GM12878 (cell line): Measurements from ENCODE around the gene ADCY9. TPM values are rescaled to one million over a fixed set of nuclear protein-coding genes. Genes with fewer than 3 reads are reported as not detected.

Experiments used
- ATAC-seq: fragments of 200-7000 bp; cut with Tn5 transposase; 3 replicates; pipeline ENCODE4 v1.9.1; 2020; ENCODE audit warnings: mild to moderate bottlenecking, moderate library complexity
- BruUV-seq: library from RNA; stranded (reverse); fragments of 400-500 nt; replicated peaks from 2 replicates; lab custom pipeline; 2021; lab: Mats Ljungman, UMichigan
- CTCF ChIA-PET: fragments of 300-600 bp; sonication (Branson Sonifier 250); formaldehyde crosslinking; extraction: SDS; loops from one replicate; lab custom pipeline; 2021; ENCODE audit warnings: inconsistent platforms; lab: Yijun Ruan, JAX
- POLR2A ChIA-PET: fragments of 350-600 bp; formaldehyde crosslinking; extraction: SDS; loops from one replicate; lab custom pipeline; 2021; ENCODE audit warnings: inconsistent platforms; lab: Charles Lee
- RAD21 ChIA-PET: fragments of 300-600 bp; sonication (Branson Sonifier 250); formaldehyde crosslinking; loops from one replicate; lab custom pipeline; 2023; ENCODE audit warnings: antibody characterized with exemption; ENCODE audit not compliant: unreplicated experiment; lab: Charles Lee
- SMC1A ChIA-PET: fragments of 300-600 bp; sonication (Branson Sonifier 250); formaldehyde crosslinking; loops from one replicate; lab custom pipeline; 2023; ENCODE audit not compliant: unreplicated experiment, uncharacterized antibody; lab: Charles Lee
- DNase-seq: peaks from one replicate; pipeline ENCODE4 v3.0.0-alpha.2; 2011; ENCODE audit warnings: low read depth, low spot score
- FAIRE-seq: peaks from 3 replicates; lab custom pipeline; 2011; peaks lifted over from hg19 to GRCh38; lab: Jason Lieb, UNC
- H2AFZ ChIP-seq: 2 replicates; pipeline ENCODE4 v1.6.0; 2011; ENCODE audit warnings: low read depth, low read length, control low read depth; ENCODE audit not compliant: control insufficient read depth
- H3K27ac ChIP-seq: 2 replicates; pipeline ENCODE4 v1.5.1; 2011; ENCODE audit warnings: control low read depth; ENCODE audit not compliant: control insufficient read depth, insufficient read depth
- H3K27me3 ChIP-seq, 2 experiments: replicated peaks in 1 of 2; 2 replicates each; pipeline versions ENCODE4 v1.6.0 to v1.6.1; 2011; ENCODE audit warnings: low read length in 1 of 2; ENCODE audit not compliant: control insufficient read depth in 2 of 2, insufficient read depth in 2 of 2
- H3K36me3 ChIP-seq, 2 experiments: 2 replicates each; pipeline ENCODE4 v1.5.1; 2011; ENCODE audit warnings: low read length in 1 of 2; ENCODE audit not compliant: control insufficient read depth in 2 of 2, insufficient read depth in 2 of 2
- H3K4me1 ChIP-seq: 2 replicates; pipeline ENCODE4 v1.6.1; 2011; ENCODE audit warnings: mild to moderate bottlenecking, low read length, moderate library complexity, mixed read lengths; ENCODE audit not compliant: control insufficient read depth, insufficient read depth
- H3K4me2 ChIP-seq: 2 replicates; pipeline ENCODE4 v1.6.0; 2011; ENCODE audit warnings: control low read depth; ENCODE audit not compliant: control insufficient read depth, insufficient read depth
- H3K4me3 ChIP-seq: fragments of 200-600 bp; sonication (generic); 2 replicates; pipeline ENCODE4 v1.5.1; 2016
- H3K79me2 ChIP-seq: 2 replicates; pipeline ENCODE4 v1.6.0; 2011; ENCODE audit warnings: low read length; ENCODE audit not compliant: control insufficient read depth, insufficient read depth
- H3K9ac ChIP-seq: 2 replicates; pipeline ENCODE4 v1.8.0; 2011; ENCODE audit warnings: low read length, control low read depth, mixed read lengths; ENCODE audit not compliant: control insufficient read depth, insufficient read depth
- H3K9me3 ChIP-seq: replicated peaks from 3 replicates; pipeline ENCODE4 v1.5.1; 2011; ENCODE audit warnings: mild to moderate bottlenecking, low read length; ENCODE audit not compliant: control insufficient read depth, insufficient read depth
- H4K20me1 ChIP-seq: 2 replicates; pipeline ENCODE4 v1.6.0; 2011; ENCODE audit not compliant: control insufficient read depth, insufficient read depth
- BMI1 ChIP-seq: fragments of 450-650 bp; IDR thresholded peaks from 2 replicates; pipeline ENCODE4 v1.6.1; 2016; ENCODE audit warnings: mild to moderate bottlenecking, moderate library complexity, borderline replicate concordance
- CHD4 ChIP-seq: fragments of 200-600 bp; sonication (generic); IDR thresholded peaks from 2 replicates; pipeline ENCODE4 v1.6.1; 2016; ENCODE audit warnings: mild to moderate bottlenecking
- FOXM1 ChIP-seq: IDR thresholded peaks from 2 replicates; pipeline ENCODE4 v1.6.1; 2012; ENCODE audit warnings: low read depth, mild to moderate bottlenecking, inconsistent platforms, low read length, moderate library complexity
- JUNB ChIP-seq: IDR thresholded peaks from 2 replicates; pipeline ENCODE4 v1.6.1; 2016; ENCODE audit warnings: antibody characterized with exemption, mild to moderate bottlenecking
- LARP7 ChIP-seq: fragments of 450-650 bp; IDR thresholded peaks from 2 replicates; pipeline ENCODE4 v1.6.1; 2017; ENCODE audit warnings: mild to moderate bottlenecking
- POLR2AphosphoS2 ChIP-seq: IDR thresholded peaks from 2 replicates; pipeline ENCODE4 v1.6.1; 2011; ENCODE audit warnings: low read depth, mild to moderate bottlenecking, low read length, improper control_type of control experiment, moderate library complexity
- RCOR1 ChIP-seq: conservative IDR thresholded peaks from 2 replicates; pipeline ENCODE4 v1.6.1; 2012; ENCODE audit warnings: low read depth, low read length, improper control_type of control experiment
- SIN3A ChIP-seq: IDR thresholded peaks from 2 replicates; pipeline ENCODE4 v1.6.1; 2012; ENCODE audit warnings: low read depth, low read length, improper control_type of control experiment
- SMARCA5 ChIP-seq: fragments of 450-650 bp; IDR thresholded peaks from 2 replicates; pipeline ENCODE4 v1.6.1; 2017; ENCODE audit warnings: mild to moderate bottlenecking
- TBL1XR1 ChIP-seq: IDR thresholded peaks from 2 replicates; pipeline ENCODE4 v1.6.1; 2012; ENCODE audit warnings: low read depth, low read length, improper control_type of control experiment
- TCF3 ChIP-seq: IDR thresholded peaks from 2 replicates; pipeline ENCODE4 v1.6.1; 2012; ENCODE audit warnings: low read depth, mild to moderate bottlenecking, low read length, borderline replicate concordance; ENCODE audit not compliant: insufficient read depth
- ZNF274 ChIP-seq: IDR thresholded peaks from one replicate; pipeline ENCODE4 v1.8.0; 2011; ENCODE audit not compliant: insufficient read length, insufficient read depth
- ZNF622 ChIP-seq: fragments of 450-650 bp; IDR thresholded peaks from 2 replicates; pipeline ENCODE4 v1.6.1; 2017; ENCODE audit warnings: mild to moderate bottlenecking, inconsistent platforms
- WGBS: methylation state at CpG from one replicate; pipeline ENCODE4 v1.1.6; 2016; ENCODE audit warnings: low lambda C conversion rate; ENCODE audit not compliant: insufficient replicate concordance, insufficient coverage; ENCODE audit errors: missing lambda C conversion rate; 5-methylcytosine and 5-hydroxymethylcytosine counted together
- in situ Hi-C: fragments of 300-500 bp; cut with MboI; formaldehyde crosslinking; loops from 9 replicates; pipeline ENCODE4 v1.14.3; 2018; ENCODE audit warnings: mixed read lengths
- intact Hi-C: fragments of 100-400 bp; cut with micrococcal nuclease; formaldehyde crosslinking; loops from one replicate; pipeline ENCODE4 v1.14.2; 2022; ENCODE audit not compliant: unreplicated experiment
- polyA plus RNA-seq, 11 experiments: library from polyadenylated mRNA; depleted of rRNA in 4 of 11; unstranded in 6 of 11; stranded (reverse) in 5 of 11; fragments of >200 nt; fragmentation: Nextera tagmentation in 4 of 11; fragmentation: Illumina TruSeq in 1 of 11; extraction: Ambion mirVana in 4 of 11; extraction: Trizol in 1 of 11; gene quantifications; 1 replicate in 1 of 11; 2 replicates in 10 of 11; pipeline versions ENCODE4 v1.2.1 to v1.2.3, GENCODE V29; 2011 to 2016; ENCODE audit warnings: inconsistent platforms in 2 of 11, missing spikeins in 2 of 11, low read depth in 1 of 11
- total RNA-seq, 4 experiments: library from RNA; depleted of rRNA in 3 of 4; stranded (reverse); fragments of >200 nt in 3 of 4; fragmentation: Illumina TruSeq in 1 of 4; extraction: Trizol in 1 of 4; gene quantifications; 2 replicates each; pipeline versions ENCODE4 v1.2.1 to v1.2.3, GENCODE V29; 2013 to 2021
- TF ChIP-seq, protein P1 (sequence below): IDR thresholded peaks from 2 replicates; pipeline ENCODE4 v1.6.1; 2012; ENCODE audit warnings: low read depth, low read length, improper control_type of control experiment
- TF ChIP-seq, protein P2 (sequence below): fragments of 450-650 bp; IDR thresholded peaks from 2 replicates; pipeline ENCODE4 v1.6.1; 2017; ENCODE audit warnings: borderline replicate concordance
- TF ChIP-seq, protein P3 (sequence below): fragments of 450-650 bp; IDR thresholded peaks from 2 replicates; pipeline ENCODE4 v1.6.1; 2017; ENCODE audit warnings: mild to moderate bottlenecking

Gene ADCY9
- total and polyA plus RNA-seq, 10 of the 15 experiments (the other 5 are each of a cell fraction or from before 2014, with no cell fraction given) = 0.09 to 0.41 (median 0.15) TPM; not detected in 3

DNA sequence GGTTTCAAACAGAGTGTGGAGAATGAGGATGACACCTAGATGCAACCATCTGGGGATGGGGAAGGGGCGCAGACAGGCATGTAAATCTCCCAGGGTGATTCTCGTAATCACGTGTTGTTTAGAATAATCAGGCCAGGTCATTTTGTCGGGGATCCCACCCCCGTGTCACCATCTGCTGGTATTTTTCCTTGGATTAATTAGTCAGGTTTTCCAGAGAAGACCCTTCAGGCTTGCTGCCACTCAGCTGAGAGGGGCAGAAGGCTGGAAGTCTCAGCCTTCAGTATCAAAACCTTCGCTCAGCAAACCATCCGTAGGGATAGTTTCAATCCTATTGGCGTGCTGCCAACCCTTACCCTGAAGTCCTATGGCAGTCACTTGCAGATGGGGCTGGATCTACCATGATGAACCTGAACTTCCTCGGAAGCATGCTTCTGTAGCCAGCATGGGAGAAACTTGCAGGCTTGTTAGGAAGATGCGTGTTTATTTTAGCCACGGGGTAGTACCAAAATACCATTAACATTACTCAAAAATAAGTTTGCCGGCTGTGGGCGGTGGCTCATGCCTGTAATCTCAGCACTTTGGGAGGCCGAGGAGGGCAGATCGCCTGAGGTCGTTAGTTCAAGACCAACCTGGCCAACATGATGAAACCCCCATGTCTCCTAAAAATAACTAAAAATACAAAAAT lies 7.5 kb upstream of the ADCY9 start:
- Histone ChIP-seq H3K4me1 (no peaks in the 10 kb centered on the region), H3K79me2 (no peaks in the 10 kb centered on the region), H3K9ac (no peak overlapping the region), H3K9me3 (no peaks in the 10 kb centered on the region), H3K36me3 (no peaks in the 10 kb centered on the region), H2AFZ (no peak overlapping the region), H3K4me3 (no peak overlapping the region), H3K27me3 (no peaks in the 10 kb centered on the region), H3K4me2 (no peak overlapping the region), H4K20me1 (no peaks in the 10 kb centered on the region), H3K27ac (no peak overlapping the region)
- no peak for TF ChIP-seq LARP7
- TF ChIP-seq, protein P1, sequence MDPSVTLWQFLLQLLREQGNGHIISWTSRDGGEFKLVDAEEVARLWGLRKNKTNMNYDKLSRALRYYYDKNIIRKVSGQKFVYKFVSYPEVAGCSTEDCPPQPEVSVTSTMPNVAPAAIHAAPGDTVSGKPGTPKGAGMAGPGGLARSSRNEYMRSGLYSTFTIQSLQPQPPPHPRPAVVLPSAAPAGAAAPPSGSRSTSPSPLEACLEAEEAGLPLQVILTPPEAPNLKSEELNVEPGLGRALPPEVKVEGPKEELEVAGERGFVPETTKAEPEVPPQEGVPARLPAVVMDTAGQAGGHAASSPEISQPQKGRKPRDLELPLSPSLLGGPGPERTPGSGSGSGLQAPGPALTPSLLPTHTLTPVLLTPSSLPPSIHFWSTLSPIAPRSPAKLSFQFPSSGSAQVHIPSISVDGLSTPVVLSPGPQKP = no peak
- no peak for TF ChIP-seq TBL1XR1
- no peak for TF ChIP-seq FOXM1
- TF ChIP-seq, protein P2, sequence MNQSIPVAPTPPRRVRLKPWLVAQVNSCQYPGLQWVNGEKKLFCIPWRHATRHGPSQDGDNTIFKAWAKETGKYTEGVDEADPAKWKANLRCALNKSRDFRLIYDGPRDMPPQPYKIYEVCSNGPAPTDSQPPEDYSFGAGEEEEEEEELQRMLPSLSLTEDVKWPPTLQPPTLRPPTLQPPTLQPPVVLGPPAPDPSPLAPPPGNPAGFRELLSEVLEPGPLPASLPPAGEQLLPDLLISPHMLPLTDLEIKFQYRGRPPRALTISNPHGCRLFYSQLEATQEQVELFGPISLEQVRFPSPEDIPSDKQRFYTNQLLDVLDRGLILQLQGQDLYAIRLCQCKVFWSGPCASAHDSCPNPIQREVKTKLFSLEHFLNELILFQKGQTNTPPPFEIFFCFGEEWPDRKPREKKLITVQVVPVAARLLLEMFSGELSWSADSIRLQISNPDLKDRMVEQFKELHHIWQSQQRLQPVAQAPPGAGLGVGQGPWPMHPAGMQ = no peak
- TF ChIP-seq SMARCA5 = no peak
- TF ChIP-seq, protein P3, sequence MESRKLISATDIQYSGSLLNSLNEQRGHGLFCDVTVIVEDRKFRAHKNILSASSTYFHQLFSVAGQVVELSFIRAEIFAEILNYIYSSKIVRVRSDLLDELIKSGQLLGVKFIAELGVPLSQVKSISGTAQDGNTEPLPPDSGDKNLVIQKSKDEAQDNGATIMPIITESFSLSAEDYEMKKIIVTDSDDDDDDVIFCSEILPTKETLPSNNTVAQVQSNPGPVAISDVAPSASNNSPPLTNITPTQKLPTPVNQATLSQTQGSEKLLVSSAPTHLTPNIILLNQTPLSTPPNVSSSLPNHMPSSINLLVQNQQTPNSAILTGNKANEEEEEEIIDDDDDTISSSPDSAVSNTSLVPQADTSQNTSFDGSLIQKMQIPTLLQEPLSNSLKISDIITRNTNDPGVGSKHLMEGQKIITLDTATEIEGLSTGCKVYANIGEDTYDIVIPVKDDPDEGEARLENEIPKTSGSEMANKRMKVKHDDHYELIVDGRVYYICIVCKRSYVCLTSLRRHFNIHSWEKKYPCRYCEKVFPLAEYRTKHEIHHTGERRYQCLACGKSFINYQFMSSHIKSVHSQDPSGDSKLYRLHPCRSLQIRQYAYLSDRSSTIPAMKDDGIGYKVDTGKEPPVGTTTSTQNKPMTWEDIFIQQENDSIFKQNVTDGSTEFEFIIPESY = no peak
- TF ChIP-seq ZNF274 = no peak
- TF ChIP-seq RCOR1 = no peak
- no peak for TF ChIP-seq JUNB
- no peak for TF ChIP-seq ZNF622
- no peak for TF ChIP-seq CHD4
- TF ChIP-seq POLR2AphosphoS2 = no peak
- no peak for TF ChIP-seq SIN3A
- no peak for TF ChIP-seq TCF3
- no peak for TF ChIP-seq BMI1
- POLR2A ChIA-PET = no interaction called here
- no peak for ATAC-seq
- WGBS = 37% methylated on average over 16 of the region's 16 CpGs
- CTCF ChIA-PET = no interaction called here
- SMC1A ChIA-PET = no interaction called here
- DNase-seq = no peak
- intact Hi-C loops = no loop called here
- in situ Hi-C loops = no loop called here
- no TSS peak for BruUV-seq
- RAD21 ChIA-PET = no interaction called here
- no peak for FAIRE-seq
